Loucy (cell line): ENCODE data around the gene FSTL3.

ENCODE experiments used
- CTCF ChIP-seq: fragments of 200-600 bp; sonication (generic); conservative IDR thresholded peaks from 2 replicates; pipeline ENCODE4 v1.5.1; 2014; ENCODE audit warnings: mild to moderate bottlenecking, antibody characterized with exemption, low read length
- EZH2phosphoT487 ChIP-seq: fragments of 200-600 bp; IDR thresholded peaks from 2 replicates; pipeline ENCODE4 v1.6.1; 2018; ENCODE audit warnings: antibody characterized with exemption, mild to moderate bottlenecking, moderate library complexity, borderline replicate concordance

GRCh38 chr19:628168-628567 lies 48.0 kb upstream of the FSTL3 start:
- TF ChIP-seq EZH2phosphoT487 (no peak), CTCF (peak; percentile 58)
